NCI-H2196 (cell line): ENCODE results near the gene DNAJB11.
"Not testable (repeated sequence)": the region's sequence is repeated elsewhere in the genome, so short reads cannot be mapped to it uniquely, and the experiment has no call there.

Experiments used
- DNase-seq: peaks from one replicate; lab custom pipeline; 2025; ENCODE audit not compliant: unreplicated experiment; lab: John Stamatoyannopoulos, UW

DNAJB11 gene

GRCh38 chr3:186617036-186617946 lies 46.8 kb downstream of the DNAJB11 start:
- DNase-seq: peak; percentile 98

GRCh38 chr3:186618318-186618938 lies 47.9 kb downstream of the DNAJB11 start:
- no peak for DNase-seq

- no peak for DNase-seq
Observed at GRCh38 chr3:186619787-186620212, 49.3 kb downstream of the DNAJB11 start.

GRCh38 chr3:186620213-186621092 lies 49.9 kb downstream of the DNAJB11 start:
- DNase-seq: no peak

GRCh38 chr3:186621894-186622650 lies 51.6 kb downstream of the DNAJB11 start:
- no peak for DNase-seq

GRCh38 chr3:186622651-186623310 lies 52.3 kb downstream of the DNAJB11 start:
- no peak for DNase-seq

GRCh38 chr3:186624598-186624997 lies 54.1 kb downstream of the DNAJB11 start:
- DNase-seq: no peak

GRCh38 chr3:186625600-186626042 lies 55.1 kb downstream of the DNAJB11 start:
- no peak for DNase-seq

GRCh38 chr3:186626254-186626847 lies 55.8 kb downstream of the DNAJB11 start:
- DNase-seq: no peak

GRCh38 chr3:186627852-186628414 lies 57.4 kb downstream of the DNAJB11 start:
- no peak for DNase-seq

GRCh38 chr3:186628756-186629155 lies 58.2 kb downstream of the DNAJB11 start:
- DNase-seq: no peak

- DNase-seq: no peak
Observed at GRCh38 chr3:186630950-186631641, 60.6 kb downstream of the DNAJB11 start.

GRCh38 chr3:186633481-186633880 lies 63.0 kb downstream of the DNAJB11 start:
- no peak for DNase-seq

- not testable (repeated sequence) for DNase-seq
Observed at GRCh38 chr3:186634207-186634606, 63.7 kb downstream of the DNAJB11 start.
